OCI-LY7 (cell line): ENCODE data around the gene TRMT44. TPM values are rescaled to one million over a fixed set of nuclear protein-coding genes. Genes with fewer than 3 reads are reported as not detected.

Experiments used
- BruUV-seq: library from RNA; stranded (reverse); fragments of 400-500 nt; replicated peaks from 2 replicates; lab custom pipeline; 2021; lab: Mats Ljungman, UMichigan
- CTCF ChIA-PET: fragments of 300-600 bp; sonication (Branson Sonifier 250); formaldehyde crosslinking; loops from one replicate; lab custom pipeline; 2022; ENCODE audit warnings: antibody characterized with exemption; ENCODE audit not compliant: unreplicated experiment; lab: Charles Lee
- POLR2A ChIA-PET: fragments of 300-600 bp; sonication (Branson Sonifier 250); formaldehyde crosslinking; loops from one replicate; lab custom pipeline; 2022; ENCODE audit warnings: antibody characterized with exemption; lab: Charles Lee
- DNase-seq: peaks from one replicate; pipeline ENCODE4 v3.0.0-alpha.2; 2015; ENCODE audit warnings: low spot score
- H2AFZ ChIP-seq: fragments of 200-600 bp; sonication (generic), shearing (Covaris generic); 2 replicates; pipeline ENCODE4 v1.6.1; 2014; ENCODE audit warnings: mild to moderate bottlenecking, antibody characterized with exemption, low read length, moderate library complexity
- H3K27ac ChIP-seq: fragments of 200-600 bp; sonication (generic); 2 replicates; pipeline ENCODE4 v1.5.1; 2014; ENCODE audit warnings: mixed run types, low read depth, mild to moderate bottlenecking, moderate library complexity, low read length, inconsistent platforms; ENCODE audit not compliant: poor library complexity, severe bottlenecking
- H3K36me3 ChIP-seq: fragments of 200-600 bp; sonication (generic); 2 replicates; pipeline ENCODE4 v1.6.1; 2014; ENCODE audit warnings: mild to moderate bottlenecking, antibody characterized with exemption, low read length, moderate library complexity, mixed read lengths; ENCODE audit not compliant: insufficient read depth
- H3K4me1 ChIP-seq: fragments of 200-600 bp; sonication (generic); 2 replicates; pipeline ENCODE4 v1.5.1; 2014; ENCODE audit warnings: mild to moderate bottlenecking, low read length; ENCODE audit not compliant: insufficient read depth, poor library complexity, severe bottlenecking
- H3K4me2 ChIP-seq: fragments of 200-600 bp; sonication (generic); 2 replicates; pipeline ENCODE4 v1.6.1; 2014; ENCODE audit warnings: mild to moderate bottlenecking, low read length
- H3K4me3 ChIP-seq: fragments of 200-600 bp; sonication (generic); 2 replicates; pipeline ENCODE4 v1.5.1; 2014; ENCODE audit warnings: mild to moderate bottlenecking, low read depth, low read length; ENCODE audit not compliant: poor library complexity, severe bottlenecking
- H3K79me2 ChIP-seq: fragments of 200-600 bp; sonication (generic); 2 replicates; pipeline ENCODE4 v1.6.1; 2016; ENCODE audit warnings: low read depth, mild to moderate bottlenecking, low read length, moderate library complexity, mixed read lengths; ENCODE audit not compliant: insufficient read depth
- H3K9me2 ChIP-seq: fragments of 200-600 bp; sonication (generic); 2 replicates; pipeline ENCODE4 v1.6.1; 2016; ENCODE audit warnings: mild to moderate bottlenecking, low read length, mixed read lengths; ENCODE audit not compliant: insufficient read depth
- H3K9me3 ChIP-seq: fragments of 200-600 bp; sonication (generic); 2 replicates; pipeline ENCODE4 v1.6.1; 2014; ENCODE audit warnings: mild to moderate bottlenecking, mixed run types, low read length, mixed read lengths
- H4K20me1 ChIP-seq: fragments of 200-600 bp; sonication (generic); 2 replicates; pipeline ENCODE4 v1.6.1; 2014; ENCODE audit warnings: mild to moderate bottlenecking, antibody characterized with exemption, low read length, moderate library complexity, mixed read lengths; ENCODE audit not compliant: insufficient read depth
- EZH2phosphoT487 ChIP-seq: fragments of 200-600 bp; sonication (generic); IDR thresholded peaks from 2 replicates; pipeline ENCODE4 v1.6.1; 2018; ENCODE audit warnings: low read depth, borderline replicate concordance, mild to moderate bottlenecking, mixed run types, antibody characterized with exemption, low read length, moderate library complexity, mixed read lengths
- intact Hi-C: fragments of 100-400 bp; cut with micrococcal nuclease; formaldehyde crosslinking; loops from one replicate; pipeline ENCODE4 v1.10.0; 2022; ENCODE audit not compliant: unreplicated experiment
- total RNA-seq, 2 experiments: library from RNA; depleted of rRNA in 1 of 2; stranded (reverse); fragments of >200 nt in 1 of 2; shearing (Covaris generic) in 1 of 2; gene quantifications; 2 replicates each; pipeline ENCODE4 v1.2.3, GENCODE V29; 2014 to 2022
- TF ChIP-seq, protein P1 (sequence below): fragments of 200-600 bp; sonication (generic); conservative IDR thresholded peaks from 2 replicates; pipeline ENCODE4 v1.5.1; 2014; ENCODE audit warnings: mild to moderate bottlenecking, antibody characterized with exemption, low read length, moderate library complexity, mixed read lengths

TRMT44 gene
- total RNA-seq, 2 experiments from 2014 or later, result 23.0 to 28.3 TPM

DNA sequence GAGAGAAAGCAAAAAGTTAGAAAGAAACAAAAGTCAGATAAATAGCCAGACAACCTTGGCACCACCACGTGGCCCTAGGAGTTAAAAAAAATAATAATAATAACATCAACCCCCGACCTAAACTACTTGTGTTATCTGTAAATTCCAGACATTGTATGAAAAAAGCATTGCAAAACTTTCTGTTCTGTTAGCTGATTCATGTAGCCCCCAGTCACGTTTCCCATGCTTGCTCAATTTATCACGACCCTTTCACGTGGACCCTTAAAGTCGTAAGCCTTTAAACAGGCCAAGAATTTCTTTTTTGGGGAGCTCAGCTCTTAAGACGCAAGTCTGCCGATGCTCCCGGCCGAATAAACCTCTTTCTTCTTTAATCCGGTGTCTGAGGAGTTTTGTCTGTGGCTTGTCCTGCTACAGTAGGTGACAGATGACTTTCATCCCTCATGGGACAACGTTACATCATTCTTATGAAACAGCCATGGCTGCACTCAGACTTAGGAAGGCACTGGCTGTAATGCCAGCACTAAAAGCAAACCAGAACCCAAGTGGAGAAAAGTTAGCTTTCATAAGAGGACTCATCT is 574 bp upstream of the TRMT44 start:
- DNase-seq, result peak; percentile 72
- CTCF ChIA-PET, result no interaction called here
- peaks cover 10% of the 10 kb centered on the region for H4K20me1 ChIP-seq
- H3K9me2 ChIP-seq, result no peaks in the 10 kb centered on the region
- peaks cover 68% of the 10 kb centered on the region for H3K79me2 ChIP-seq
- POLR2A ChIA-PET, result interaction anchor here (1.2 kb wide), 1 partner anchor 11 kb away, joined by 3 read pairs; no protein-coding TSS in a partner anchor
- H3K4me3 ChIP-seq, result peak overlapping the region; percentile 98
- peaks cover 59% of the 10 kb centered on the region for H3K4me1 ChIP-seq
- peak overlapping the region; percentile 92 for H2AFZ ChIP-seq
- peak overlapping the region; percentile 87 for H3K27ac ChIP-seq
- TSS peak; percentile 90 for BruUV-seq
- H3K4me2 ChIP-seq, result peak overlapping the region; percentile 97
- H3K9me3 ChIP-seq, result no peaks in the 10 kb centered on the region
- TF ChIP-seq, protein P1, sequence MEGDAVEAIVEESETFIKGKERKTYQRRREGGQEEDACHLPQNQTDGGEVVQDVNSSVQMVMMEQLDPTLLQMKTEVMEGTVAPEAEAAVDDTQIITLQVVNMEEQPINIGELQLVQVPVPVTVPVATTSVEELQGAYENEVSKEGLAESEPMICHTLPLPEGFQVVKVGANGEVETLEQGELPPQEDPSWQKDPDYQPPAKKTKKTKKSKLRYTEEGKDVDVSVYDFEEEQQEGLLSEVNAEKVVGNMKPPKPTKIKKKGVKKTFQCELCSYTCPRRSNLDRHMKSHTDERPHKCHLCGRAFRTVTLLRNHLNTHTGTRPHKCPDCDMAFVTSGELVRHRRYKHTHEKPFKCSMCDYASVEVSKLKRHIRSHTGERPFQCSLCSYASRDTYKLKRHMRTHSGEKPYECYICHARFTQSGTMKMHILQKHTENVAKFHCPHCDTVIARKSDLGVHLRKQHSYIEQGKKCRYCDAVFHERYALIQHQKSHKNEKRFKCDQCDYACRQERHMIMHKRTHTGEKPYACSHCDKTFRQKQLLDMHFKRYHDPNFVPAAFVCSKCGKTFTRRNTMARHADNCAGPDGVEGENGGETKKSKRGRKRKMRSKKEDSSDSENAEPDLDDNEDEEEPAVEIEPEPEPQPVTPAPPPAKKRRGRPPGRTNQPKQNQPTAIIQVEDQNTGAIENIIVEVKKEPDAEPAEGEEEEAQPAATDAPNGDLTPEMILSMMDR, result no peak
- no peak for TF ChIP-seq EZH2phosphoT487
- peaks cover 8% of the 10 kb centered on the region; the same call in 1 of the 2 replicates for H3K36me3 ChIP-seq
- intact Hi-C loops, result loop anchor here (1.0 kb wide), 1 partner anchor 12 kb away; no protein-coding TSS in a partner anchor

DNA sequence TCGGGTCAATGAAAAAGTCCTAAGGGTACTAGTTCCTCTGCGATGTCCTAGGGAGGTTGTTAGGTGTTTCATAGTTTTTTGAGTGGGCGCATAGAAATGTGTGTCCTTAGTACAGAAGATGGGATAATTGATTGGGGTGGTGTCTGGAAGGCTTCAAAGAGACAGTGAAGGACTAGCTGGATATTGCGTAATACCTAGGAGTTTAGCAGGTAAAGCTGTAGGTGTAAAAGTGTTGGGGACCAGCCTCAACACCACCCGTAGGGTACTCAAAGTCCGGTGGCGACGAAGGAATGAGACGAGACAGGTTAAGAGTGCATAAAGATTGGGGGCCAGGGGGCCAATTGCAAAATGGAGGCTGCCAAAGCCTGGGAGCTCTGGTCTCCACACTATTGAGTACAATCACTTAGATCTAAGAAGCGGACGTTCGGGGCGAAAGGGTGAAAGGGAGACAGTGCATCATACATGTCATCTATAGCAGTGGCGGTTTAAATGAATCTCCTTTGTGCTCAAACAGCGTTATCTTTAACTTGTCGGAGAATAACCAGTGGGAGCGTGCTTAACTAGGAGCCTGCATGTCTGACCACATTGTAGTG is 1.0 kb downstream of the TRMT44 start:
- POLR2A ChIA-PET, result interaction anchor here (1.1 kb wide), 1 partner anchor 12 kb away, joined by 3 read pairs; no protein-coding TSS in a partner anchor
- H3K4me1 ChIP-seq, result peaks cover 47% of the 10 kb centered on the region
- H2AFZ ChIP-seq, result no peak overlapping the region
- peaks cover 22% of the 10 kb centered on the region; the same call in 1 of the 2 replicates for H3K36me3 ChIP-seq
- H3K9me3 ChIP-seq, result no peaks in the 10 kb centered on the region
- H3K4me2 ChIP-seq, result peak overlapping the region; percentile 97
- peaks cover 14% of the 10 kb centered on the region for H4K20me1 ChIP-seq
- TF ChIP-seq, protein P1, result no peak
- no peak for TF ChIP-seq EZH2phosphoT487
- peaks cover 66% of the 10 kb centered on the region for H3K79me2 ChIP-seq
- CTCF ChIA-PET, result no interaction called here
- no peak for DNase-seq
- H3K4me3 ChIP-seq, result peak overlapping the region; percentile 98
- no peak overlapping the region for H3K27ac ChIP-seq
- no peaks in the 10 kb centered on the region for H3K9me2 ChIP-seq
- intact Hi-C loops, result no loop called here
- BruUV-seq, result TSS peak; percentile 55
